ENCODE data around the gene GRHL1.

Gene GRHL1

GRCh38 chr2:10042301-10043161 is 91.0 kb downstream of the GRHL1 start:
- no peak for DNase-seq (ENCODE audit: low read depth)

GRCh38 chr2:10043256-10043905 is 91.9 kb downstream of the GRHL1 start, which contains the start of gene KLF11:
Gene KLF11, plus strand, starts transcription at chr2:10043550. Its CDS starts 167 bp downstream, at chr2:10043717.
- DNase-seq (ENCODE audit: low read depth) = peak; percentile 42

GRCh38 chr2:10043906-10044601 is 92.6 kb downstream of the GRHL1 start:
- peak; percentile 62 for DNase-seq (ENCODE audit: low read depth)

GRCh38 chr2:10045561-10046355 is 94.3 kb downstream of the GRHL1 start:
- no peak for DNase-seq (ENCODE audit: low read depth)

GRCh38 chr2:10046931-10047330 is 95.4 kb downstream of the GRHL1 start:
- DNase-seq (ENCODE audit: low read depth) = no peak

- no peak for DNase-seq (ENCODE audit: low read depth)
Measured at GRCh38 chr2:10047616-10048500, 96.4 kb downstream of the GRHL1 start.

GRCh38 chr2:10048501-10049171 is 97.1 kb downstream of the GRHL1 start:
- DNase-seq (ENCODE audit: low read depth) = no peak
